H1 (cell line): Measurements from ENCODE around the gene PLCB2.

ENCODE experiments used
- EP300 ChIP-seq, 2 experiments: IDR thresholded peaks; 1 replicate in 1 of 2; 2 replicates in 1 of 2; pipeline ENCODE4 v1.6.1; 2011 to 2012; ENCODE audit warnings: low read depth in 2 of 2, low read length in 2 of 2, mild to moderate bottlenecking in 2 of 2, borderline replicate concordance in 1 of 2, inconsistent platforms in 1 of 2, moderate library complexity in 1 of 2
- EZH2 ChIP-seq: fragments of 200-600 bp; sonication (generic); IDR thresholded peaks from 2 replicates; pipeline ENCODE4 v1.7.1; 2012; ENCODE audit warnings: low read depth, mild to moderate bottlenecking, moderate library complexity, low read length, inconsistent platforms; ENCODE audit not compliant: severe bottlenecking
- GTF2F1 ChIP-seq: IDR thresholded peaks from 2 replicates; pipeline ENCODE4 v1.6.1; 2012; ENCODE audit warnings: low read depth, low read length, improper control_type of control experiment, borderline replicate concordance
- POLR2A ChIP-seq, 2 experiments: IDR thresholded peaks; 1 replicate in 1 of 2; 2 replicates in 1 of 2; pipeline ENCODE4 v1.6.1; 2011; ENCODE audit warnings: low read depth in 2 of 2, low read length in 2 of 2, mild to moderate bottlenecking in 2 of 2; ENCODE audit errors: control extremely low read depth in 1 of 2
- RFX5 ChIP-seq: IDR thresholded peaks from 2 replicates; pipeline ENCODE4 v1.6.1; 2011; ENCODE audit warnings: low read depth, low read length, improper control_type of control experiment, borderline replicate concordance
- SIN3A ChIP-seq, 2 experiments: IDR thresholded peaks in 1 of 2; conservative IDR thresholded peaks in 1 of 2; 2 replicates each; pipeline ENCODE4 v1.6.1; 2011 to 2012; ENCODE audit warnings: low read length in 2 of 2, improper control_type of control experiment in 1 of 2, low read depth in 1 of 2, mild to moderate bottlenecking in 1 of 2
- TF ChIP-seq, protein P1 (sequence below), 3 experiments: IDR thresholded peaks; 1 replicate in 2 of 3; 2 replicates in 1 of 3; pipeline versions ENCODE4 v1.5.1 to v1.6.1; 2011; ENCODE audit warnings: low read length in 3 of 3, mild to moderate bottlenecking in 3 of 3, inconsistent platforms in 2 of 3, low read depth in 1 of 3, moderate library complexity in 1 of 3; ENCODE audit not compliant: insufficient read depth in 1 of 3; ENCODE audit errors: control extremely low read depth in 1 of 3

DNA sequence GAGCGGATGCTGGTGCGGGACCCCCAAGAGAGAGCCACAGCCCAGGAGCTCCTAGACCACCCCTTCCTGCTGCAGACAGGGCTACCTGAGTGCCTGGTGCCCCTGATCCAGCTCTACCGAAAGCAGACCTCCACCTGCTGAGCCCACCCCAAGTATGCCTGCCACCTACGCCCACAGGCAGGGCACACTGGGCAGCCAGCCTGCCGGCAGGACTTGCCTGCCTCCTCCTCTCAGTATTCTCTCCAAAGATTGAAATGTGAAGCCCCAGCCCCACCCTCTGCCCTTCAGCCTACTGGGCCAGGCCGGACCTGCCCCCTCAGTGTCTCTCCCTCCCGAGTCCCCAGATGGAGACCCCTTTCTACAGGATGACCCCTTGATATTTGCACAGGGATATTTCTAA lies 31.8 kb downstream of the PLCB2 start:
- TF ChIP-seq RFX5 (no peak), EZH2 (no peak), POLR2A (IDR thresholded peaks at IDR 0.05; ENCODE audit: control extremely low read depth in 1 of 2, low read depth in 2 of 2, low read length in 2 of 2) (no peak), SIN3A (conservative IDR thresholded peaks at IDR 0.05 in 1 of 2, IDR thresholded peaks at IDR 0.05 in 1 of 2; ENCODE audit: low read depth in 1 of 2, low read length in 2 of 2) (no peak), EP300 (IDR thresholded peaks at IDR 0.05; ENCODE audit: borderline replicate concordance in 1 of 2, low read depth in 2 of 2, low read length in 2 of 2) (no peak), GTF2F1 (no peak)
- TF ChIP-seq, protein P1, sequence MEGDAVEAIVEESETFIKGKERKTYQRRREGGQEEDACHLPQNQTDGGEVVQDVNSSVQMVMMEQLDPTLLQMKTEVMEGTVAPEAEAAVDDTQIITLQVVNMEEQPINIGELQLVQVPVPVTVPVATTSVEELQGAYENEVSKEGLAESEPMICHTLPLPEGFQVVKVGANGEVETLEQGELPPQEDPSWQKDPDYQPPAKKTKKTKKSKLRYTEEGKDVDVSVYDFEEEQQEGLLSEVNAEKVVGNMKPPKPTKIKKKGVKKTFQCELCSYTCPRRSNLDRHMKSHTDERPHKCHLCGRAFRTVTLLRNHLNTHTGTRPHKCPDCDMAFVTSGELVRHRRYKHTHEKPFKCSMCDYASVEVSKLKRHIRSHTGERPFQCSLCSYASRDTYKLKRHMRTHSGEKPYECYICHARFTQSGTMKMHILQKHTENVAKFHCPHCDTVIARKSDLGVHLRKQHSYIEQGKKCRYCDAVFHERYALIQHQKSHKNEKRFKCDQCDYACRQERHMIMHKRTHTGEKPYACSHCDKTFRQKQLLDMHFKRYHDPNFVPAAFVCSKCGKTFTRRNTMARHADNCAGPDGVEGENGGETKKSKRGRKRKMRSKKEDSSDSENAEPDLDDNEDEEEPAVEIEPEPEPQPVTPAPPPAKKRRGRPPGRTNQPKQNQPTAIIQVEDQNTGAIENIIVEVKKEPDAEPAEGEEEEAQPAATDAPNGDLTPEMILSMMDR (IDR thresholded peaks at IDR 0.05; ENCODE audit: control extremely low read depth in 1 of 3, insufficient read depth in 1 of 3, low read depth in 1 of 3, low read length in 3 of 3) = no peak
